Lower leg skin (tissue), 3 donors: ENCODE data around the gene SV2C.

Experiments used
- POLR2A ChIP-seq, 2 donors: fragments of 450-650 bp; IDR thresholded peaks; one replicate each; pipeline ENCODE4 v1.6.1; 2016 to 2017; ENCODE audit warnings: antibody characterized with exemption in 2 of 2, mild to moderate bottlenecking in 1 of 2, moderate library complexity in 1 of 2
- TF ChIP-seq, protein P1 (sequence below), 3 donors: fragments of 450-650 bp; IDR thresholded peaks; one replicate each; pipeline ENCODE4 v1.5.1; 2016; ENCODE audit warnings: antibody characterized with exemption in 3 of 3, mild to moderate bottlenecking in 3 of 3, moderate library complexity in 2 of 3

DNA sequence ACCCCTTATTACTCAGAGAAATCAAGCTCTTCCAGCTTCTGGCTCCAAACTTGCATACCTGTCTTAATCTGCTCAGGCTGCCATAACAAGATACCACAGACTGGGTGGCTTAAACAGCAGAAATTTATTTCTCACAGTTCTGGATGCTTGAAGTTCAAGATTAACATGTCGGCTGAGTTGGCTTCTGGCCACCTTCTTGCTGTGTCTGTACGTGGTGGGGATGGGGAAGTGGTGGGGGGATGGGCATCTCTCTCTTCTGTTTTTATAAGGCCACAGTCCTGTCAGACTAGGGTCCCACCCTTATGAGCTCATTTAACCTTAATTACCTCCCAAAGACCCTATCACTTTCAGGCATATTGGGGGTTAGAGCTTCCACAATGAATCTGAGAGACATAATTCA lies 140.5 kb downstream of the SV2C start:
- TF ChIP-seq, protein P1, sequence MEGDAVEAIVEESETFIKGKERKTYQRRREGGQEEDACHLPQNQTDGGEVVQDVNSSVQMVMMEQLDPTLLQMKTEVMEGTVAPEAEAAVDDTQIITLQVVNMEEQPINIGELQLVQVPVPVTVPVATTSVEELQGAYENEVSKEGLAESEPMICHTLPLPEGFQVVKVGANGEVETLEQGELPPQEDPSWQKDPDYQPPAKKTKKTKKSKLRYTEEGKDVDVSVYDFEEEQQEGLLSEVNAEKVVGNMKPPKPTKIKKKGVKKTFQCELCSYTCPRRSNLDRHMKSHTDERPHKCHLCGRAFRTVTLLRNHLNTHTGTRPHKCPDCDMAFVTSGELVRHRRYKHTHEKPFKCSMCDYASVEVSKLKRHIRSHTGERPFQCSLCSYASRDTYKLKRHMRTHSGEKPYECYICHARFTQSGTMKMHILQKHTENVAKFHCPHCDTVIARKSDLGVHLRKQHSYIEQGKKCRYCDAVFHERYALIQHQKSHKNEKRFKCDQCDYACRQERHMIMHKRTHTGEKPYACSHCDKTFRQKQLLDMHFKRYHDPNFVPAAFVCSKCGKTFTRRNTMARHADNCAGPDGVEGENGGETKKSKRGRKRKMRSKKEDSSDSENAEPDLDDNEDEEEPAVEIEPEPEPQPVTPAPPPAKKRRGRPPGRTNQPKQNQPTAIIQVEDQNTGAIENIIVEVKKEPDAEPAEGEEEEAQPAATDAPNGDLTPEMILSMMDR (IDR thresholded peaks at IDR 0.05), result no peak
- TF ChIP-seq POLR2A (IDR thresholded peaks at IDR 0.05), result no peak
